DOHH2 (cell line): Measurements from ENCODE around the gene MYH1.

Source experiments
- H3F3A ChIP-seq: fragments of 200-600 bp; sonication (generic), shearing (Covaris generic); 2 replicates; pipeline ENCODE4 v1.6.0; 2016; ENCODE audit warnings: antibody characterized with exemption, mild to moderate bottlenecking; ENCODE audit not compliant: control insufficient read depth, insufficient read depth
- H3K27ac ChIP-seq: fragments of 200-600 bp; sonication (generic); 2 replicates; pipeline ENCODE4 v1.5.1; 2014; ENCODE audit warnings: low read depth, mild to moderate bottlenecking, low read length, moderate library complexity
- H3K27me3 ChIP-seq: fragments of 200-600 bp; sonication (generic); 2 replicates; pipeline ENCODE4 v1.6.1; 2014; ENCODE audit warnings: mild to moderate bottlenecking, low read length, mixed read lengths; ENCODE audit not compliant: control insufficient read depth
- H3K36me3 ChIP-seq: fragments of 200-600 bp; sonication (generic); 2 replicates; pipeline ENCODE4 v1.6.1; 2014; ENCODE audit warnings: mild to moderate bottlenecking, low read length, moderate library complexity, mixed read lengths; ENCODE audit not compliant: control insufficient read depth
- H3K4me1 ChIP-seq: fragments of 200-600 bp; sonication (generic); 2 replicates; pipeline ENCODE4 v1.6.1; 2014; ENCODE audit warnings: mild to moderate bottlenecking, low read length, mixed read lengths; ENCODE audit not compliant: control insufficient read depth
- H3K4me2 ChIP-seq: fragments of 200-600 bp; sonication (generic); 2 replicates; pipeline ENCODE4 v1.6.0; 2014; ENCODE audit warnings: mild to moderate bottlenecking, low read length, moderate library complexity
- H3K4me3 ChIP-seq: fragments of 200-600 bp; sonication (generic); 2 replicates; pipeline ENCODE4 v1.5.1; 2014; ENCODE audit warnings: mild to moderate bottlenecking, low read length, mixed read lengths
- H3K79me2 ChIP-seq: fragments of 200-600 bp; sonication (generic); 2 replicates; pipeline ENCODE4 v1.6.1; 2014; ENCODE audit warnings: mild to moderate bottlenecking, low read length, mixed read lengths; ENCODE audit not compliant: control insufficient read depth
- H3K9me2 ChIP-seq: fragments of 200-600 bp; sonication (generic); replicated peaks from 2 replicates; pipeline ENCODE4 v1.6.1; 2014; ENCODE audit warnings: mild to moderate bottlenecking, low read length, mixed read lengths; ENCODE audit not compliant: control insufficient read depth
- H3K9me3 ChIP-seq: fragments of 200-600 bp; sonication (generic); 2 replicates; pipeline ENCODE4 v1.6.1; 2014; ENCODE audit warnings: antibody characterized with exemption, low read length, mixed read lengths; ENCODE audit not compliant: control insufficient read depth, insufficient read depth
- H4K20me1 ChIP-seq: fragments of 200-600 bp; sonication (generic); 2 replicates; pipeline ENCODE4 v1.6.0; 2014; ENCODE audit warnings: low read depth, mild to moderate bottlenecking, antibody characterized with exemption, low read length, moderate library complexity; ENCODE audit not compliant: control insufficient read depth, insufficient read depth
- EZH2phosphoT487 ChIP-seq: fragments of 200-600 bp; sonication (generic); IDR thresholded peaks from 2 replicates; pipeline ENCODE4 v1.6.1; 2017; ENCODE audit warnings: borderline replicate concordance, mild to moderate bottlenecking, antibody characterized with exemption, low read length, moderate library complexity, mixed read lengths
- TF ChIP-seq, protein P1 (sequence below): fragments of 200-600 bp; sonication (generic); IDR thresholded peaks from one replicate; pipeline ENCODE4 v1.5.1; 2014; ENCODE audit warnings: antibody characterized with exemption, mild to moderate bottlenecking, low read depth, low read length; ENCODE audit not compliant: poor library complexity, severe bottlenecking

The MYH1 gene

DNA sequence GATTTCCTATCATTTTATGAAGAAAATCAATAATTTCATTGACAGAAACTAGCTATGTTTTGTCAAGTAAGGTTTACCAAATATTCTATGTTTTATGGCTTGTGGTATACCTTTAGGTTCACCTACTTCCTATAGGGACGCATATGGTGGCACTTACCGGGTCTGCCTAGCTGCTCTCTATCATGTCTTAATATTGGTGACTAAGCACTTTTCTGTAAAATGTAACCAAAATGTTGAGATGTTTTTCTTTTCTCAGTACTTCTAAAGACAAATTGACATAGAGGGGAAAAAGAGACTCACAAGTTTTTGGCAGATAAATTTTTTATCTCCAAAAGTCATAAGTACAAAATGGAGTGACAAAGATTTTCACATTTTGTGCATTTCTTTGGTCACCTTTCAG lies 26.3 kb downstream of the MYH1 start:
- H3F3A ChIP-seq: no peaks in the 10 kb centered on the region

DNA sequence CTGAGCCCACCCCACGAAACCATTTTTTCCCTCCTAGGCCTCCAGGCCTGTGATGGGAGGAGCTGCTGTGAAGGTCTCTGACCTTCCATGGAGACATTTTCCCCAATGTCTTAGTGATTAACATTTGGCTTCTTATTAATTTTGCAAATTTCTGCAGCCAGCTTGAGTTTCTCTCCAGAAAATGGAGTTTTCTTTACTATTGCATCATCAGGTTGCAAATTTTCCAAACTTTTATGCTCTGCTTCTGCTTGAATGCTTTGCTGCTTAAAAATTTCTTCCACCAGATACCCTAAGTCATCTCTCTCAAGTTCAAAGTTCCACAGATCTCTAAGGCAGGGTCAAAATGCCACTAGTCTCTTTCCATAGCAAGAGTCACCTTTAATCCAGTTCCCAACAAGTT lies 36.1 kb downstream of the MYH1 start:
- Histone ChIP-seq H3K9me3 (no peaks in the 10 kb centered on the region), H3K4me1 (no peaks in the 10 kb centered on the region), H3K36me3 (no peaks in the 10 kb centered on the region), H3K27me3 (no peaks in the 10 kb centered on the region), H3K4me3 (no peak overlapping the region), H3F3A (no peaks in the 10 kb centered on the region), H3K4me2 (no peak overlapping the region), H3K79me2 (no peaks in the 10 kb centered on the region), H4K20me1 (no peaks in the 10 kb centered on the region), H3K27ac (no peak overlapping the region), H3K9me2 (no peaks in the 10 kb centered on the region)
- TF ChIP-seq EZH2phosphoT487: no peak
- TF ChIP-seq, protein P1, sequence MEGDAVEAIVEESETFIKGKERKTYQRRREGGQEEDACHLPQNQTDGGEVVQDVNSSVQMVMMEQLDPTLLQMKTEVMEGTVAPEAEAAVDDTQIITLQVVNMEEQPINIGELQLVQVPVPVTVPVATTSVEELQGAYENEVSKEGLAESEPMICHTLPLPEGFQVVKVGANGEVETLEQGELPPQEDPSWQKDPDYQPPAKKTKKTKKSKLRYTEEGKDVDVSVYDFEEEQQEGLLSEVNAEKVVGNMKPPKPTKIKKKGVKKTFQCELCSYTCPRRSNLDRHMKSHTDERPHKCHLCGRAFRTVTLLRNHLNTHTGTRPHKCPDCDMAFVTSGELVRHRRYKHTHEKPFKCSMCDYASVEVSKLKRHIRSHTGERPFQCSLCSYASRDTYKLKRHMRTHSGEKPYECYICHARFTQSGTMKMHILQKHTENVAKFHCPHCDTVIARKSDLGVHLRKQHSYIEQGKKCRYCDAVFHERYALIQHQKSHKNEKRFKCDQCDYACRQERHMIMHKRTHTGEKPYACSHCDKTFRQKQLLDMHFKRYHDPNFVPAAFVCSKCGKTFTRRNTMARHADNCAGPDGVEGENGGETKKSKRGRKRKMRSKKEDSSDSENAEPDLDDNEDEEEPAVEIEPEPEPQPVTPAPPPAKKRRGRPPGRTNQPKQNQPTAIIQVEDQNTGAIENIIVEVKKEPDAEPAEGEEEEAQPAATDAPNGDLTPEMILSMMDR: no peak

More for the DNA sequence above, 26.3 kb downstream of the MYH1 start:
- no peak for TF ChIP-seq EZH2phosphoT487
- TF ChIP-seq, protein P1: no peak
- H3K27me3 ChIP-seq: no peaks in the 10 kb centered on the region
- no peak overlapping the region for H3K4me2 ChIP-seq
- H4K20me1 ChIP-seq: no peaks in the 10 kb centered on the region
- H3K36me3 ChIP-seq: no peaks in the 10 kb centered on the region
- no peaks in the 10 kb centered on the region for H3K9me2 ChIP-seq
- no peaks in the 10 kb centered on the region for H3K79me2 ChIP-seq
- no peaks in the 10 kb centered on the region for H3K9me3 ChIP-seq
- H3K27ac ChIP-seq: no peak overlapping the region
- no peak overlapping the region for H3K4me3 ChIP-seq
- no peaks in the 10 kb centered on the region for H3K4me1 ChIP-seq

DNA sequence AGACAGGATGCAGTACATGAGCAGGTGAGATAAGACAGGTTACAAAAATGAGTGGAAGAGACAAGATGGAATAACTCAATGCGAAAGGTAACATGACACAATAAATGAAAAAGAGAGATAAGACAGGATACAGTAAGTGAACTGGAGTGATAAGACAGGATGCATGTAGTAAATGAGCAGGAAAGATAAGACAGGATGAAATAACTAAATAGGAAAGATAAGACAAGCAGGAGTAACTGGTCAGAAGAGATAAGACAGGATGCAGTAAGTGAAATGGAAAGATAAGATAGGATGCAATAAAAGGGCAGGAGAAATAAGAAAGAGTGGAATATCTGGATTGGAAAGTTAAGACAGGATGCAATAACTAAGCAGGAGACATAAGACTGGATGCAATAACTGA lies 40.6 kb downstream of the MYH1 start:
- H3K79me2 ChIP-seq: no peaks in the 10 kb centered on the region
- H3K27ac ChIP-seq: no peak overlapping the region
- no peaks in the 10 kb centered on the region for H3K4me1 ChIP-seq
- no peaks in the 10 kb centered on the region for H3K36me3 ChIP-seq
- no peaks in the 10 kb centered on the region for H3F3A ChIP-seq
- no peaks in the 10 kb centered on the region for H3K9me2 ChIP-seq
- H4K20me1 ChIP-seq: no peaks in the 10 kb centered on the region
- H3K4me2 ChIP-seq: no peak overlapping the region
- H3K27me3 ChIP-seq: no peaks in the 10 kb centered on the region
- TF ChIP-seq, protein P1: no peak
- TF ChIP-seq EZH2phosphoT487: no peak
- H3K4me3 ChIP-seq: no peak overlapping the region
- H3K9me3 ChIP-seq: no peaks in the 10 kb centered on the region

DNA sequence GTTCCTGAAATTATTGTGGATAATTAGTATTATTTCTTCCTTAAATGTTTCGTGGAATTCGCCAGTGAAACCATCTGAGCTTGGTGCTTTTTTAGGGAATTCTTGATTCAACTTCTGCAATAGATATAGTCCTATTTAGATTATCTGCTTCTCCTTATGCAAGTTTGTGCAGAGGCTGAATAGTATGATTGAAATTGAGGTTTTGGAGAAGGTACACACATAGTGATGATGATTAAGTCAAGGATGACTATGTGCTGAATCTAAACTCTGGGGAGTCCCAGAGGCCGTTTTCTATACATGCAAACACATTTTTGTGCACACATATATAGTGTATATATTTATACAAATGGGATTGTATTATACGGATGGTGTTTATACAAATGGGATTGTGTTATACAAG lies 43.8 kb downstream of the MYH1 start:
- TF ChIP-seq EZH2phosphoT487: no peak
- TF ChIP-seq, protein P1: no peak

More for the DNA sequence above, 43.8 kb downstream of the MYH1 start:
- no peak overlapping the region for H3K4me3 ChIP-seq
- no peak overlapping the region for H3K27ac ChIP-seq
- H3F3A ChIP-seq: no peaks in the 10 kb centered on the region
- no peaks in the 10 kb centered on the region for H3K4me1 ChIP-seq
- no peaks in the 10 kb centered on the region for H3K9me3 ChIP-seq
- H3K27me3 ChIP-seq: no peaks in the 10 kb centered on the region
- H3K36me3 ChIP-seq: no peaks in the 10 kb centered on the region
- no peaks in the 10 kb centered on the region for H3K79me2 ChIP-seq
- H3K4me2 ChIP-seq: no peak overlapping the region
- H4K20me1 ChIP-seq: no peaks in the 10 kb centered on the region
- H3K9me2 ChIP-seq: no peaks in the 10 kb centered on the region
